ENCODE data around the gene HECW1. TPM values are rescaled to one million over a fixed set of nuclear protein-coding genes. Genes with fewer than 3 reads are reported as not detected.

Gene HECW1
- polyA plus RNA-seq, 2 of the 4 experiments (the other 2 are of a cell fraction), result 11.3 TPM

DNA sequence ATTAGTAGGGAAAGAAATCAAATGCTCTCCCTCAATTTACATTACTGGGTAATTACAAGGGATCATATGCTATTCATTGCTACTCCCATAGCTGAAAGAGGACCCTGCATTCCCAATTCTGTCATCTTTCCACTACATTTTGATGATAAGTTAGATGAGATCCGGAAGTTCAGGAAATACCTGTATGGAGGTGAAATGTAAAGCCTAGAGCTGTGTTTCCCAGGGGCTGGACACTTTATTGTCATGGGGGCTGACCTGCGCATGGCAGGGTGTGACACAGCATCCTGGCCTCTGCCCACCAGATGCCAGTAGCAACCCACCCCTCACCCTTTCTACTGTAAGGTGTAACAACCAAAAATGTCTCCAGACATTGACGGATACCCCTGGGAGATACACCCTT, 56.6 kb downstream of the HECW1 start (continued):
- no peak for TF ChIP-seq HOXB5 (CRISPR knock-in tag; IDR thresholded peaks at IDR 0.05)
- no peak for TF ChIP-seq CHD2 (IDR thresholded peaks at IDR 0.05; ENCODE audit: low read length, partially characterized antibody)
- no peak for TF ChIP-seq NR3C1 (IDR thresholded peaks at IDR 0.05)

DNA sequence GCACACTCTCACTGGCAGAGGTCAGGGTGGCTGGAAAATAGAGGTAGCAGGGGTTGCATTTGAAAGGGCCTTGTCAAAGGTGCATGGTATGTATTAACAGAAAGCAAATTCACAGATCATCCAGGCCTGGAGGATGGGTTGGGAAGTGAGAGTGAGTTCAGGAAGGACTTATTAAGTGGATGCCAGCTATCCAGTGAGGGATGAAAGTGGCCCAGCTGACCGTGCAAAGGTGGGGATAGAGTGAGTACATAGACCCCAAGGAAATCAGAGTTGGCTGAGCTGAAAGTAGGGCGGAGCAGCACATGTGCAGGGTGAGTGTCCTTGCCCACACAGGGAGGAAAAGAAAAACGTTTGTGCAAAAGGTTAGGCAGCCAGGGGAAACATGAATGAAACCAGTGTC, 58.1 kb downstream of the HECW1 start:
- Histone ChIP-seq H3K27ac (no peak overlapping the region), H3K9me3 (no peaks in the 10 kb centered on the region), H3K4me3 (no peak overlapping the region), H3K4me1 (no peaks in the 10 kb centered on the region), H3K4me2 (no peak overlapping the region)
- TF ChIP-seq, protein P1, sequence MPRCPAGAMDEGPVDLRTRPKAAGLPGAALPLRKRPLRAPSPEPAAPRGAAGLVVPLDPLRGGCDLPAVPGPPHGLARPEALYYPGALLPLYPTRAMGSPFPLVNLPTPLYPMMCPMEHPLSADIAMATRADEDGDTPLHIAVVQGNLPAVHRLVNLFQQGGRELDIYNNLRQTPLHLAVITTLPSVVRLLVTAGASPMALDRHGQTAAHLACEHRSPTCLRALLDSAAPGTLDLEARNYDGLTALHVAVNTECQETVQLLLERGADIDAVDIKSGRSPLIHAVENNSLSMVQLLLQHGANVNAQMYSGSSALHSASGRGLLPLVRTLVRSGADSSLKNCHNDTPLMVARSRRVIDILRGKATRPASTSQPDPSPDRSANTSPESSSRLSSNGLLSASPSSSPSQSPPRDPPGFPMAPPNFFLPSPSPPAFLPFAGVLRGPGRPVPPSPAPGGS (IDR thresholded peaks at IDR 0.05), result no peak
- TF ChIP-seq CHD2 (IDR thresholded peaks at IDR 0.05; ENCODE audit: low read length, partially characterized antibody), result no peak
- no peak for TF ChIP-seq HOXA7 (CRISPR knock-in tag; IDR thresholded peaks at IDR 0.05)
- TF ChIP-seq CBX8 (IDR thresholded peaks at IDR 0.05), result no peak
- TF ChIP-seq ZSCAN20 (CRISPR knock-in tag; IDR thresholded peaks at IDR 0.05), result no peak
- TF ChIP-seq FOSL2 (IDR thresholded peaks at IDR 0.05), result no peak
- TF ChIP-seq FOSL2 (CRISPR knock-in tag; IDR thresholded peaks at IDR 0.05), result no peak
- TF ChIP-seq, protein P2, sequence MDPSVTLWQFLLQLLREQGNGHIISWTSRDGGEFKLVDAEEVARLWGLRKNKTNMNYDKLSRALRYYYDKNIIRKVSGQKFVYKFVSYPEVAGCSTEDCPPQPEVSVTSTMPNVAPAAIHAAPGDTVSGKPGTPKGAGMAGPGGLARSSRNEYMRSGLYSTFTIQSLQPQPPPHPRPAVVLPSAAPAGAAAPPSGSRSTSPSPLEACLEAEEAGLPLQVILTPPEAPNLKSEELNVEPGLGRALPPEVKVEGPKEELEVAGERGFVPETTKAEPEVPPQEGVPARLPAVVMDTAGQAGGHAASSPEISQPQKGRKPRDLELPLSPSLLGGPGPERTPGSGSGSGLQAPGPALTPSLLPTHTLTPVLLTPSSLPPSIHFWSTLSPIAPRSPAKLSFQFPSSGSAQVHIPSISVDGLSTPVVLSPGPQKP (IDR thresholded peaks at IDR 0.05; ENCODE audit: low read depth, low read length), result no peak
- TF ChIP-seq, protein P3, sequence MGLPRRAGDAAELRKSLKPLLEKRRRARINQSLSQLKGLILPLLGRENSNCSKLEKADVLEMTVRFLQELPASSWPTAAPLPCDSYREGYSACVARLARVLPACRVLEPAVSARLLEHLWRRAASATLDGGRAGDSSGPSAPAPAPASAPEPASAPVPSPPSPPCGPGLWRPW (IDR thresholded peaks at IDR 0.05), result no peak
- no peak for TF ChIP-seq FOSB (CRISPR knock-in tag; IDR thresholded peaks at IDR 0.05)
- TF ChIP-seq NPAS2 (CRISPR knock-in tag; IDR thresholded peaks at IDR 0.05; ENCODE audit: borderline replicate concordance), result no peak
- no peak for TF ChIP-seq ZFP36 (IDR thresholded peaks at IDR 0.05; ENCODE audit: borderline replicate concordance, partially characterized antibody)
- DNase-seq (ENCODE audit: low read depth in 1 of 2, low spot score in 1 of 2) (no peak), ATAC-seq (no peak), FAIRE-seq (no peak)
- CTCF ChIA-PET, result no interaction called here
- WGBS (ENCODE audit: missing lambda C conversion rate), result 22% methylated on average over 3 of the region's 3 CpGs
- POLR2A ChIA-PET, result no interaction called here

DNA sequence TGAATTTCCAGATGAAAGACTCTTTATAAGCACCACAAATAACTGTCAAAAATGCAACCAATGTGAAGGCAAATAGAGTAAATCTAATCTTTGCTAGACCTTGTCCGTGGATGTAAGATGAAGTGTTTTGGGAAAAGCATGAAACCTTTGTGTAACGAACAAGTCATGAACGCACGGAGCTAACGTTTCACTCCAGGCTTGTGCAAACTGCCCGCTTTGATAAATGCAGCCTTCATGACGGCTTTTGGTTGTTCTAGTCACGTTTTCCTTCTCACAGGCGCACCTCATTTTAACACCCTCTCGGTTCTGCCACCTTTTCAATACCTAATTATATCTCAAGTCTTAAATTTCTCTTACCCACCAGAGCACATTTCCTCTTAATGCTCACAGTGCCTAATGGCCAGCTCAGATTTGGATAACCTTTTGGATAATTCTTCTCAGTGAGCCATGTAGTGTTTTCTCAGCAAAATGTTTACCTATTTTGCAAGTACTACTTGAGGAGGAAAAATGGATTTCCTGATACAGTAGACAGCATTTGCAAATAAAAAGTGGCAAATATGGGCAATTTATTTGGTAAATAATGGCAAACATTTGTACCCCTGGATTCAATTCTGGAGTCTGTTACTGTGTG, 63.2 kb downstream of the HECW1 start:
- ATAC-seq (no peak), FAIRE-seq (no peak), DNase-seq (ENCODE audit: low read depth in 1 of 2, low spot score in 1 of 2) (no peak)
- Histone ChIP-seq H3K4me2 (no peak overlapping the region), H3K27ac (no peak overlapping the region), H3K4me3 (no peak overlapping the region), H3K4me1 (no peaks in the 10 kb centered on the region), H3K9me3 (no peaks in the 10 kb centered on the region)
- TF ChIP-seq CBX8 (IDR thresholded peaks at IDR 0.05) (no peak), FOSL2 (IDR thresholded peaks at IDR 0.05) (no peak), FOSL2 (CRISPR knock-in tag; IDR thresholded peaks at IDR 0.05) (no peak), EHMT2 (IDR thresholded peaks at IDR 0.05; ENCODE audit: low read depth) (no peak), EHF (CRISPR knock-in tag; IDR thresholded peaks at IDR 0.05) (no peak), NR3C1 (IDR thresholded peaks at IDR 0.05) (no peak), CHD2 (IDR thresholded peaks at IDR 0.05; ENCODE audit: low read length, partially characterized antibody) (no peak), TFCP2L1 (CRISPR knock-in tag; IDR thresholded peaks at IDR 0.05) (no peak), FOXS1 (CRISPR knock-in tag; IDR thresholded peaks at IDR 0.05) (no peak), RARB (CRISPR knock-in tag; IDR thresholded peaks at IDR 0.05) (no peak), NPAS2 (CRISPR knock-in tag; IDR thresholded peaks at IDR 0.05; ENCODE audit: borderline replicate concordance) (no peak), SREBF2 (IDR thresholded peaks at IDR 0.05) (no peak), HDAC2 (IDR thresholded peaks at IDR 0.05) (no peak), GATA3 (IDR thresholded peaks at IDR 0.05; ENCODE audit: borderline replicate concordance) (no peak)
- TF ChIP-seq, protein P4, sequence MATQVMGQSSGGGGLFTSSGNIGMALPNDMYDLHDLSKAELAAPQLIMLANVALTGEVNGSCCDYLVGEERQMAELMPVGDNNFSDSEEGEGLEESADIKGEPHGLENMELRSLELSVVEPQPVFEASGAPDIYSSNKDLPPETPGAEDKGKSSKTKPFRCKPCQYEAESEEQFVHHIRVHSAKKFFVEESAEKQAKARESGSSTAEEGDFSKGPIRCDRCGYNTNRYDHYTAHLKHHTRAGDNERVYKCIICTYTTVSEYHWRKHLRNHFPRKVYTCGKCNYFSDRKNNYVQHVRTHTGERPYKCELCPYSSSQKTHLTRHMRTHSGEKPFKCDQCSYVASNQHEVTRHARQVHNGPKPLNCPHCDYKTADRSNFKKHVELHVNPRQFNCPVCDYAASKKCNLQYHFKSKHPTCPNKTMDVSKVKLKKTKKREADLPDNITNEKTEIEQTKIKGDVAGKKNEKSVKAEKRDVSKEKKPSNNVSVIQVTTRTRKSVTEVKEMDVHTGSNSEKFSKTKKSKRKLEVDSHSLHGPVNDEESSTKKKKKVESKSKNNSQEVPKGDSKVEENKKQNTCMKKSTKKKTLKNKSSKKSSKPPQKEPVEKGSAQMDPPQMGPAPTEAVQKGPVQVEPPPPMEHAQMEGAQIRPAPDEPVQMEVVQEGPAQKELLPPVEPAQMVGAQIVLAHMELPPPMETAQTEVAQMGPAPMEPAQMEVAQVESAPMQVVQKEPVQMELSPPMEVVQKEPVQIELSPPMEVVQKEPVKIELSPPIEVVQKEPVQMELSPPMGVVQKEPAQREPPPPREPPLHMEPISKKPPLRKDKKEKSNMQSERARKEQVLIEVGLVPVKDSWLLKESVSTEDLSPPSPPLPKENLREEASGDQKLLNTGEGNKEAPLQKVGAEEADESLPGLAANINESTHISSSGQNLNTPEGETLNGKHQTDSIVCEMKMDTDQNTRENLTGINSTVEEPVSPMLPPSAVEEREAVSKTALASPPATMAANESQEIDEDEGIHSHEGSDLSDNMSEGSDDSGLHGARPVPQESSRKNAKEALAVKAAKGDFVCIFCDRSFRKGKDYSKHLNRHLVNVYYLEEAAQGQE (IDR thresholded peaks at IDR 0.05), result no peak
- TF ChIP-seq, protein P3 (IDR thresholded peaks at IDR 0.05), result no peak
- TF ChIP-seq, protein P5, sequence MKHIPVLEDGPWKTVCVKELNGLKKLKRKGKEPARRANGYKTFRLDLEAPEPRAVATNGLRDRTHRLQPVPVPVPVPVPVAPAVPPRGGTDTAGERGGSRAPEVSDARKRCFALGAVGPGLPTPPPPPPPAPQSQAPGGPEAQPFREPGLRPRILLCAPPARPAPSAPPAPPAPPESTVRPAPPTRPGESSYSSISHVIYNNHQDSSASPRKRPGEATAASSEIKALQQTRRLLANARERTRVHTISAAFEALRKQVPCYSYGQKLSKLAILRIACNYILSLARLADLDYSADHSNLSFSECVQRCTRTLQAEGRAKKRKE (CRISPR knock-in tag; IDR thresholded peaks at IDR 0.05; ENCODE audit: low read depth), result no peak
- TF ChIP-seq, protein P6, sequence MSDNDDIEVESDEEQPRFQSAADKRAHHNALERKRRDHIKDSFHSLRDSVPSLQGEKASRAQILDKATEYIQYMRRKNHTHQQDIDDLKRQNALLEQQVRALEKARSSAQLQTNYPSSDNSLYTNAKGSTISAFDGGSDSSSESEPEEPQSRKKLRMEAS (IDR thresholded peaks at IDR 0.05), result no peak
- POLR2A ChIA-PET, result no interaction called here
- WGBS (ENCODE audit: missing lambda C conversion rate), result 56% methylated on average over 10 of the region's 10 CpGs
- CTCF ChIA-PET, result interaction anchor here (0.6 kb wide), 1 partner anchor 10 kb away, joined by 3 read pairs; no protein-coding TSS in a partner anchor
